GM21786 (cell line): ENCODE measurements around the gene ERMP1.
A peak's percentile ranks its signal among the peaks of the same experiment; 100 is the strongest.

ENCODE experiments used
- ATAC-seq: cut with Tn5 transposase; IDR thresholded peaks from one replicate; pipeline ENCODE4 v1.9.1; 2021; ENCODE audit not compliant: unreplicated experiment

Gene ERMP1

DNA sequence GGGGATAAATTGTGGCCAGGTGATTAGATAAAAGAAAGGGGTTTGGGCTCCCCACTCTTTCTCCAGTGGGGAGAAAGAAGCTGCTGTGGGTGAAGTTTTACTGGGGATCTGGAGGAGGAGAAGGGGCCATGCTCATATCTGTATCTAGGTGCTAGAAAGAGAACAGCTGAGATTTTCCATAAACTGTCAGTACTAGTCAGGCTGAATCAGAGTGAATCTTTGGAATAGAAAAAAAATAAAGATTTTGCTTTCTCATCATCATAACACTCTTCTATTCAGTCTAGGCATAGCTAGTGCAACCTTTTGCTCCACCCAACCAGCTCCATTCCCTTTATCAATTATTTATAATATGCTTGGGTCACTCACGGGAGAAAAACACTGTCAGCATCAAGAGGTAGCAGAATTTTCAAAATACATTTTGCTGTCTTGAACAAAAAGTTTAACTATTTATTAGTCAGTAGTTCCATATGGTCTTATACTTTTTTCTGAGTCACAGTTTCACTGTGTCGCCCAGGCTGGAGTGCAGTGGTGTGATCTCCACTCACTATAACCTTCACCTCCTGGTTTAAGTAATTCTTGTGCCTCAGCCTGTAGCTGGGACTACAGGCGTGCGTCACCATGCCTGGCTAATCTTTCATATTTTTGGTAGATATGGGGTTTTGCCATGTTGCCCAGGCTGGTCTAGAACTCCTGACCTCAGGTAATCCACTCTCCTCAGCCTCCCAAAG, 21.3 kb upstream of the ERMP1 start:
- ATAC-seq = no peak

DNA sequence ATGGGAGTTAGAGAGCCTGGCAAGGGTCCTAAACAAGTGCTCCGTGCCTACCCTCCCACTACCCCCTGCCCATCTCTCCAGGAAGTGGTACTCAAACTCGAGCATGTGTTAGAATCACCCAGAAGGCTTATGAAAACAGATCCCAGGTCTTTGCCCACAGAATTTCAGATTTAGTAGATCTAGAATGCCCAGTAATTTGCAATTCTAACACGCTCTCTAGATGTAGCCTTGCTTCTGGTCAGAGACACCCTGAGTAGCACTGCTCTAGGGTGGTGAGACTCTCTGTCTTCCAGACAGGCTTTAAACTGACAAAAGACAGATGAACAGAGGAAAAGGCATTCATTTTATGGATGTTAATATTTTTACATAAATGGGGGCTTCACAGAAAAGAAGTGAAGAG, 20.7 kb upstream of the ERMP1 start:
- no peak for ATAC-seq

DNA sequence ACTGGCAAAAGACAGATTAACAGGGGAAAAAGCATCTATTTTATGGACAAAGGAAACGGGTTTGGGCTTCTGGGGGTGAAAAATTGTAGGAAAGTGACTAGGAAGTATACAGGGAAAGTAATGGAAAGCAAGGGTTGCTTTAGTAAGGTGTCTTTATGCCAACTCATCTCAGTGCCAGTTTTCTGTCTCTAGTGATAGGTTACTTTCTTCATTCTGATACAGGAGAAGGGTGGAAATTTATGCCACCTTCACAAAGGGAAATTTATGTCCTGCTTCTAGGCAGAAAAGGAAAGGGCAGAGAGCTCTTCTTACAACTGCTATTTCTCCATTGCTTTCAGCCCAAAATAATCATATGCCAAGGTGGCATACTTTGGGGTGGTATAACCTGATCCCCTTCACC, 20.1 kb upstream of the ERMP1 start:
- no peak for ATAC-seq

GRCh38 chr9:5851445-5851844, 18.5 kb upstream of the ERMP1 start:
- ATAC-seq = peak; percentile 92

DNA sequence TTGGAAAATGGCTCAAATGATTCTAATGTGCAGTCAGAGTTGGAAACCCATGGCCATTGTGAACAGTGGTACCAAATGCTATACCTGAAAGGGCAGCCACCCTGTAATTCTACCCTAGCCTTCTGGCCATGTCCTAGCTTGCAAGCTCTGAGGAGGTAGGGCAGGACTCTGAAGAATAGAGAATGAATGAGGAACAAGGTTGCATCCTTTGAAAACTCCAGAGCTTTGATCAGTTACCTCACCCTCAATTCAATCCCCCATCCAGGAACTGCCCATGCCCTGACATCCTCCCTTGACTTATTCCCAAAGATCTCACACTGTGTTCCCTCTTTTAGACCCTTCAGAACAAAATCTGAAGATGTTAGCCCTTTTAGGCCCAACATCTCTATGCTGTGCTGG, 17.8 kb upstream of the ERMP1 start:
- no peak for ATAC-seq

DNA sequence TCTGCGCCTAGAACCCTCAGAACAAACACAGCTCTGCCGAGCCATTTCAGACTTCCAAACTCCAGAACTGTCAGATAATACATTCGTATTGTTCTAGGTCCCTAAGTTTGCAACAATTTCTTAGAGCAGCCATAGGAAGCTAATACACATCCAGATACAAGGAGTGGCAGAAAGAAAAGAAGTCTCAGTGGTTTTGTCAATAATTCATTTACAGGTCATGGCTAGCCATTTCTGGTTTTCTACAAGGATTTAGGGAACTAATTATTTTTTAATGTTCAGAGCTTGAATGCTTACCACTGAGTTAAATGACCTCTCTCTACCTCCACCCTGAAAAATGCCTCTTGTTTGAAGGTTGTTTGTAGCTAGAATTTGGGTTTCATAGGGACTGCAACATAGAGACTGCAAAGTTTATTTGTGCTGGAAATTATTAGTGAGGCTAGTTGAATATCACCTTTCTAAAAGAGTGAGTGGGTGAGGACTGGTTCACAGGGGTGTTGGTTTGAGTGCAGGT, 15.5 kb upstream of the ERMP1 start:
- no peak for ATAC-seq

GRCh38 chr9:5846501-5846921, 13.6 kb upstream of the ERMP1 start:
- ATAC-seq = no peak

- no peak for ATAC-seq
These were observed 13.2 kb upstream of the ERMP1 start for GRCh38 chr9:5846096-5846495.

GRCh38 chr9:5845157-5845531, 12.2 kb upstream of the ERMP1 start:
- ATAC-seq = no peak

- ATAC-seq = no peak
These were observed 11.0 kb upstream of the ERMP1 start for GRCh38 chr9:5843794-5844471.

GRCh38 chr9:5842929-5843793, 10.2 kb upstream of the ERMP1 start:
- ATAC-seq = no peak

DNA sequence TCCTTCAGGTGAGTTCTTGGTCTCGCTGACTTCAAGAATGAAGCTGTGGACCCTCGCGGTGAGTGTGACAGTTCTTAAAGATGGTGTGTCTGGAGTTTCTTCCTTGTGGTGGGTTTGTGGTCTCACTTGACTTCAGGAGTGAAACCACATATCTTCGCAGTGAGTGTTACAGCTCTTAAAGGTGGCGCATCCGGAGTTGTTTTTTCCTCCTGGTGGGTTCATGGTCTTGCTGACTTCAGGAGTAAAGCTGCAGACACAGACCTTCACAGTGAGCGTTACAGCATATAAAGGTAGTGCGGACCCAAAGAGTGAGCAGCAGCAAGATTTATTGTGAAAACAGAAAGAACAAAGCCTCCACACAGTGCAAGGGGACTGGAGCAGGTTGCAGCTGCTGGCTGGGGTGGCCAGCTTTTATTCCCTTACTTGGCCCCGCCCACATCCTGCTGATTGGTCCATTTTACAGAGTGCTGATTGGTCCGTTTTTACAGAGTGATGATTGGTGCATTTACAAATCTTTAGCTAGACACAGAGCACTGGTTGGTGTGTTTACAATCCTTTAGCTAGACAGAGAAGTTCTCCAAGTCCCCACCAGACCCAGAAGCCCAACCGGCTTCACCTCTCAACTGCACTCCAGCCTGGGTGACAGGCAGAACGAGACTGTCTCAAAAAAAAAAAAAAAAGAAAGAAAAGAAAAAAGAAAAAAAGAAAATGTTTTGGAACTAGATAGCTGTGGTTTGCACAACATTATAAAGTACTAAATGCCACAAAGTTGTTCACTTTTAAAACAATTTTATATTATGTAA, 9.1 kb upstream of the ERMP1 start:
- ATAC-seq = no peak

DNA sequence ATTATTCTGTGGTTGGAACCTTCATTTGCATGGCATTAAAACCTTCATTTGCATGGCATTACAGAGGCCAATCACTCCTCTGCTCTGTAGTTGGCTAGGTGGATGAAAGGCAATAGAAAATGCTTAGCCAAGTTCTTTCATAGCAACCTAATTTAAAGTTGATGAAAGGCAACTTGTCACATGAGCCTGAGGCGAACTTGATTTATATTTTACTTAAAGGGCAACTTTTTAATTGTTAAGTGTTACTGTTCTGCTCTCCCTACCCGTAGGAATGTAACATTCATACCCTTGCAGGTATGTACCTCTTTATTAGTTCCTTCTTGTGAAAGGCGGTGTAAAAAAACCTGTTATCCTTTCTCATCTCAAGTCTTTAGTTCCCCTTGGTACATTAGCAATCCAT, 7.9 kb upstream of the ERMP1 start:
- ATAC-seq = no peak

- no peak for ATAC-seq
These were observed 6.6 kb upstream of the ERMP1 start for GRCh38 chr9:5839572-5839902.

- ATAC-seq = no peak
These were observed 6.1 kb upstream of the ERMP1 start for GRCh38 chr9:5838884-5839571.

DNA sequence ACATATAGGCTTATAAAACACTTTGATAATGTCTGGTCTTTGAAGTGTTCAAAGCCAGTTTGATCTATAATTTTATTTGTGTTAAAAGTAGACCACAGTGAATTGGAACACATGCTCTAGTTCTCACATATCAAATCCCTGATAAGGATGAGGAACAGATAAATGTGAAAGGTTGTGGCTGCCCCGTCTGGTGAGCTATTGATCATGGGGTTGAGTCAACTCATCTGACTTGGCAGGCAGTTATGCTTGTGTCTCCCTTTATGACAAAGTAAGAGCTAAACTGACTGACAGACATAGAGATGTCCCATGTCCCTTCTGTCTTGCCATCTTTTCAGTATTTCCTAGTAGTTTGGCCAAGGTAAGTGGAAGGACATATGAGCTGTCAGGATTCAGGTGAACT, 2.9 kb upstream of the ERMP1 start:
- no peak for ATAC-seq

DNA sequence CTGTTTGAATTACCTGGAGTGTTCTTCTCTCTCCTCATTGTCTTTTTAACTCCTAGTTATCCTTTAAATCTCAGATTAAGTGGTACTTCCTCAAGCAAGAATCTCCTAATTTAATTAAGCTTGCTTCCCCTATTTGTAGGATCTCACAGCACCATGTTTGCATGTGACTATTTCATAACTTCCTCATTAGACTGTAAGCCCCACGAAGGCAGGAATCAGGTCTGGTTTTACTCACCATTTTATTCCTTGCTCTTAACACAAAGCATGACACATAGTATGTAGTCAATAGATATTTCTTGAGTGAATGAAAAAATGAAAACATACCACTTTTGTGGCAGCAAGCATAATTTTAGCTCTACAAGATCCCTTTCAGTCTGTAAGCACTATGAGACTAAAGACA, 1.3 kb upstream of the ERMP1 start:
- ATAC-seq = no peak

GRCh38 chr9:5832071-5832537, 813 bp downstream of the ERMP1 start:
- peak; percentile 1 for ATAC-seq

DNA sequence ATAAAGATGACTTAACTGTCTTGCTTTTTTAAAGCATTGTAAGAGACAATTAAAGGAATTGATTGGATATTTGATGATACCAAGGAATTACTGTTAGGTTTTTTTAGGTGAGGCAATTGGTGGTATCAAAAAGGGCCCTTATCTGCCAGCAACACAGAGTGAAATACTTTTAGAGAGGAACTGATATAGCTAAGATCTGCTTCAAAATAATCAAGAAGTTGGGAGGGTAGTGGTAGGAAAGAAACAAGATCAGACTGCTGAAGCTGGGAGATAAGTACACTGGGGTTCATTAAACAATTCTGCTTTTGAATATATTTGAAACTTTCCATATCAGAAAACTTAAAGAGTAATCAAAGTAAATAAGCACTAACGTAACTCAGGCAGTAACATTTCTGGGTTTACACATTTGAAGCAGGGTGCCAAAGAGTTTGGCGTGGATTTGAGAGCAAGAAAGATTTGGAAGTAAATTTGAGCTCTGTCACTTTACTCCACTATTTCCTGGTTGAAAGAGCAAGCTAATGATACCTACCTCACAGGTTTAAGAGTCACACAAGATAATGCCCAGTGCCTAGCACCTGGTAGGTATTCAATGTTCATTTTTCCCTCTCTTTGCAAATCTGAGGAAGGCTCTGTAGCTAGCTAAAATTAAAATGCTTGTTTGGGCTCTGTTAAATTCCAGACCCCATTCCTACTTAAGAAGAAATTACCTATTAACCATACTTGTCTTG, 6.9 kb downstream of the ERMP1 start:
- ATAC-seq = no peak

DNA sequence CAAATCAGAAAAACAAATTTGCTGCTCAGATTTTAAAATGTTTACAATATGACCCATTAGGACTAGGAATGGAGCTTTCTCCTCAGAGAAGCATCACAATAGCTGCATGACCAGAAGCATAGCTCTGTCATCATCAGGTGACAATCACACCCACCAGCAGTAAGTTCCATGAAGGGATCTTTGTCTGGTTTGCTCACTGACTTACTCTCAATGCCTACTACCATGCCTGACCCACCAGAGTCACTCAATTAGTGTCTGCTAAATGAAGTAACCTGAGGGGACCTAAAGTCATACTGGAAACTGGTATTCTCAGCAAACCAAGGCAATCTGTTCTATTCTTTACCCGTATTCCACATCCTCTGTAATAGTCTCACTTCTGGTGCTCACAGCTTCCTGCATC, 7.7 kb downstream of the ERMP1 start:
- ATAC-seq = no peak
